GM19463 (cell line): ENCODE results near the gene TGM5.
"Not testable (repeated sequence)": the region's sequence is repeated elsewhere in the genome, so short reads cannot be mapped to it uniquely, and the experiment has no call there.

ENCODE experiments used
- ATAC-seq: cut with Tn5 transposase; IDR thresholded peaks from one replicate; pipeline ENCODE4 v1.9.1; 2021; ENCODE audit warnings: mild to moderate bottlenecking, moderate library complexity; ENCODE audit not compliant: unreplicated experiment

TGM5 gene

DNA sequence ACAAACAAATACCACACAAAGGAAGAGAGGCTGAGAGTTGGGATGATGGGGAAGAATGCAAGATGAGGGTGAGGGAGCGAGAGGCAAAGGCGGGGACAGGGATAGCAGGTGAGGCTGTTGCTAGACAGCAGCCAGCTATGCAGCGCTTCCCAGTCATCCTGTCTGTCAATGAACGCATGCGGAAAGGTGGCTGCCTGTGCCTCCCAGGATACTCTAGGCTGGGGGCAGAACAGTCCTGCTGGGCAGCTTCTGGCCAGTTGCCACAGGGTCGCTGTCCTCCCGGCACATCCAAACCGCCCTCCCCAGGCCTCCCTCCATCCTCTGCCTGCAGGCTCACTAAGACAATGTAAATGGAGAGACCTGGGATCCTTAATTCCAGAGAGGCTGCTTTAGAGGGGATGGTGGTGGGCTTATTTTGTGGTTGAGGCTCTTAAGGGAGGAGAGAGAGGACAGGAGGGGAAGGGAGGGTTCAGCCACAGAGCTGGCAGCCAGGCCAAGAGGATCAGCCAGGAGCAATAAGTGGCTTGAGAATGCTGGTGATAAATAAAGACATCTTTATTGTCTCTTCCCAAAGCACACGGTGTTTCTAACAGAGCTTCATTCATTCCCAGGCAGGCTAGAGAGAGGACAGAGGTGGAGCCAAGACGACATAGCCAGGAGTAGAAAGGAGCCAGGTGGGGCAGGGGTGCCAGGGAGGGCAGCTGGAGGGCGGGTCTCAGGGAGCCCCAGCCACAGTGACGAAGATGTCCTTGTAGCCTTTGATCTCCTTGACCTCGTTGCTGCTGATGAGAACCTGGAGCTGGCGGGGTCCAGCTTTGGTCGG is 9.2 kb upstream of the TGM5 start:
- ATAC-seq: no peak

DNA sequence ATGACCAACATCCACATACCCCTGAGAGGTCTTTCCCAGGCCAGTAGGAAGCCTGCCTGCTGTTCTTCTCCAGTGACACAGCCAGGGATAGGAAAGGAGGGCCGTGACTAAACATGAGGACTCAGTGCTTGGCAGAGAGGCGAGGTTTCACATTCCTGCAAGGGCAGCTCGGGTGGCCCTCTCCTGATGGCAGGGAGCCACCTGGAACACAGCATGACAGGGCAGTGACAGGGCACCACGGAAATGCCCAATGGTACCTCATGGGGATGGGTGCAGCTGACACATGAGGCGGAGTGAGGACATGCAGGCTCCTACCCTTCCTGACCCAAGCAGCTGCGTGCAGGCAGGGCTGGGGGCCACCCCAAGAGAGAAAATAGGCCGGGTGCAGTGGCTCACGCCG is 7.4 kb upstream of the TGM5 start:
- ATAC-seq: no peak

DNA sequence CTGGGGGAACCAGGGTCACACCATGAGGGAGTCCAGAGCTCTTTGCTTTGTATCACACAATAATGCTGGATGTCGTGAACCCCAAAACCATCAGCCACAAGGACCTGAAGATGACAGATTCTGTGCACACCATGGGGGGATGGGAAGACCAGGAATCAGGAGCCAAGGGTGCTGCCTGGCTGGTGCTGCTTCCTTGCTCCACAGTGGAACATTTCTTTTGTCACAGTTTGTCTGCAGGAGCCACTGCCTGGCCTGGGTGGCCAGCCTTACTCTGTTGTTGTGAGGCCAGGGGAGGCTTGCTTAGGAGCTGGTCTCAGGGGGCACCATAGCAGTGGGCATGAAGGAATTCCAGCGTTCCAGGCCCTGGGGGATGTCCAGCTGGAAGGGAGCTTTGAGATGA is 6.5 kb upstream of the TGM5 start:
- ATAC-seq: no peak

DNA sequence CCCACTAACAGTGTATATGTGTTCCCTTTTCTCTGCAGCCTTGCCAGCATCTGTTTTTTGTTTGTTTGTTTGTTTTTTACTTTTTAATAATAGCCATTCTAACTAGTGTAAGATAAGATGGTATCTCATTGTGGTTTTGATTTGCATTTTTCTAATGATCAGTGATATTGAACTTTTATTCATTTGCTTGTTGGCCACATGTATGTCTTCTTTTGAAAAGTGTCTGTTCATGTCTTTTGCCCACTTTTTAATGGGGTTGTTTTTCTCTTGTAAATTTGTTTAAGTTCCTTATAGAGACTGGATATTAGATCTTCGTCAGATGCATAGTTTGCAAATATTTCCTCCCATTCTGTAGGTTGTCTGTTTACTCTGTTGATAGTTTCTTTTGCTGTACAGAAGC is 5.2 kb upstream of the TGM5 start:
- not testable (repeated sequence) for ATAC-seq

DNA sequence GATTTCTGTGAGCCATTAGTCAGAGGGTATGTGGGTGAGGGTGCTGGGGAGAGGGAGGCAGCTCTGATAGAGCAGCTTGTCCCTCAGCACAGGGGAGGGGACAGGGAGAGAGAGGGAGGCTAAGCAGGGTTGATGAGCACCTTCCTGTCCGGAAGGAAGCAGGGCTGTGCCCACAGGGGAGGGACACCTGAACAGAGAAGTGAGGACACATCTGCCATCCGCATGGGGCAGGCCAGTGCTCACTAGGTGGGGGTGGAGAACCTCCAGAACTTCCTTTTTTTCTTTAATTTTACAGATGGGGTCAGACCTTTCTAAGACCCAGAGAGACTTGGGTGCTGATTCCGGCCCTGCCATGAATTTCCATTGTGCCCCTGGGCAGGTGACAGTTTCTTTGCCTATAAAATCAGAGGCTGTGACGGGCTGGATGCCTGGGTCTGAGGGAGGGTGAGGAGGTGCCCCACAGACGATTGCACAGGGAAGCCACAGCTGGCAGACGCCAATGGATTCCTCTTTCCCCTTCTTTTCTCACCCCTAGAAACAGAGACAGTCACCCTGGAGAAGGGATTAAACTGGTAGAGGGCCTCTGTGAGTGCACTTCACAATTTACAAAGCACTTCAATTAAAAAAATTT is 4.1 kb upstream of the TGM5 start:
- no peak for ATAC-seq

DNA sequence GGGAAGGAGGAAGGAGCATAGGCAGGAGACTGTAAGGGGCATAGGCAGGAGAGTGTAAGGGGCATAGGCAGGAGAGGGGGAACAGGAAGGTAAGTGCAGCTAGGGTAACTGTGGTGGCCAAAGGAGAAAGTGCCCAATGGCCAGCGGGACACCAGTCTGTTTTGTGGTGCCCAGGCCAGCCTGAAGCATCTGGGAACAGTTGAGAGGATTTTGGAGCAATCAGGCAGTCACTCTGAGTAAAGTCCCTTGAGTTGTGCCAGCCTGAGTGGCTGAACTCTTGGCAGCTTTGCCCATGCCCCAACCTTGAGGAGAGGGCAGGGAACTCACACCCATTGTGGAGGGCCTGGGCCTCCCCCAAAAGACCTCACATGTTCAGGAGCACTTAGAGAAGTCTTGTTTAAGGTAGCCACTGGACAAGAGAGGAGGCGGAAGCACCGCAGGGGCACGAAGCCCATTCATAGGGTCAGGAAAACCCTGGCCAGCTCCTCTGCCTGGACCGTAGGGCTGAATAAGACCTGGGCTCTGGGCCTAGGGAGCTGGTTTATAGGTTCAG is 3.5 kb upstream of the TGM5 start:
- no peak for ATAC-seq

DNA sequence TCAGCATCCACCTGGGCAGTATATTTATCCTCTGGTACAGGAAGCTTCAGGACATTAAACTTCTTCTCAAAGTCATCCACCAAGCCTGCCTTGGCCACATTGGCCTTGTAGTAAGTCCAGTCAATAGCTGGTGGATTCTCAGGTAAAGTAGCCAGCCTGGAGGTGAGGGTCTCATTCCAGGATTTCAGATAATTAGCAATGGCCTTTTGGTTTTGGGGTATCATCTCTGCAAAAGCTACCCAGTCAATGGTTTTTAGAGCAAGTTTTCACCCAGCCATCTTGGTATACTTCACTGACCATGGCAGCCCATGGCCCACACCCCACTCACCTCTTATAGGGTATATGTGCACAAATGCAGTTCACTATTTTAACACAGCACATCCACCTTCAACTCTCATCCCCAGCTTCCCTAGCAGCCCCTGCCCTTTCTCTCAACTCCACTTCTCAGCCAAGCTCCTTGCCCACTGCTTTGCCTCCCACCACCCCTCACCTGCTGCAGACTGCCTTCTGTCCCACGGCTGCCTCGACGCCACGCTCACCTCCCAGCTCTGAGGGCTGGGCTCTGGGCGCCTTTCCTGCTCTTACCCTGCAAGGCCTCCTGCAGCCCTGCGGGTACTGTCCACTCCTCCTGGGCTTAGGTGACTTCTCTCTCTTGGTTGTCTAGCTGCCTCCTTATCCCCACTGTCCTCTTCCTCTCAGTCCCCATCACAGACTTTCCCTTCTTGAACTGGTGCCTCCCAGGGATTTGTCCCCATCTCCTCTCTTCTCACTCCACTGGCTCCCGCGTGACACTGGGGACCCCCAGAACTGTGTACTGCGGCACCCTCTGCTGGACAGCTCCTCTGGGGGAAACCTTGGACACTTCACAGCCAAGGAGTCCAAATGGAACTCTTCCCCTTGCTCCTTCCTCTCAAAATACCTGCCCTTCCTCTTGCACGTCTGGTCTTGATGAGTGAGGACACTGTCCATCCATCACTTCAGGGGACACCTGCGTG is 1.7 kb upstream of the TGM5 start:
- no peak for ATAC-seq

DNA sequence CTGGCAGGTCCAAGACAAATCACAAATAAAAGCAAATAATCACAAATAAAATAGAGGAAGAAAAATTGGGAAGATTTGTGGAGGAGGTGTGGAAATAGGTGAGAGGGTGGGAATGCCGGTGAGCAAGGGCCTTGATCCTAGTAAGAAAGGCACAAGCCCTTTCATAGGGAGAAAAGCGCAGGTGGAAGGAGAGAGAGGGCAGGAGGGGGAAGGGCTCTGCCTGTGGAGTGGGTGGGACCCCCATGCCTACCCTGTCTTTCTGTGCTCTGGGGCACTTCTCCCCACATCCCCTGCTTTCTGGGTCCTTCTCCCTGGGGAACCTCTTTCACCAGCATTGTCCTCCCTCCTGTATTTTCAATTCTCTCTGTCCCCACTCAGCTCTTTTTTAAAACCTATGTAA is 711 bp upstream of the TGM5 start:
- ATAC-seq: no peak

DNA sequence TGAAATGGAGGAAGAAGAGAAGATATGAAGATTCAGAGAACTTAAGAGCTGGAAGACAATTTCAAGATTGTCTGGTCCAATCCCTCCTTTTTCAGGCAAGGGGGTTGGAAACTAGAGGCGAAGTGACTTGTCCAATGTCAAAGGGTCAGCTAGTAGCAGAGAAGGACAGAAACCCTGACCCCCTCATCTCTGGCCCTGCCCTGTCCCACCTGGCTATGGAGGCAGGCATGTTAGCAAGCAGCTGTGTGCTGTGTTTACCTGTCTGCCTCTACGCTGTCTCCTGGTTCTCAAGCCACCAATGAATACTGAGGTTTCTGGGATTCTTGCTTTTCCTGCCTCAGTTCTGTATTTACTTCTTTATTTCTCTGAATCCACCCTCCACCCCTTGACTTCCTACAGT is 342 bp downstream of the TGM5 start:
- ATAC-seq: no peak

DNA sequence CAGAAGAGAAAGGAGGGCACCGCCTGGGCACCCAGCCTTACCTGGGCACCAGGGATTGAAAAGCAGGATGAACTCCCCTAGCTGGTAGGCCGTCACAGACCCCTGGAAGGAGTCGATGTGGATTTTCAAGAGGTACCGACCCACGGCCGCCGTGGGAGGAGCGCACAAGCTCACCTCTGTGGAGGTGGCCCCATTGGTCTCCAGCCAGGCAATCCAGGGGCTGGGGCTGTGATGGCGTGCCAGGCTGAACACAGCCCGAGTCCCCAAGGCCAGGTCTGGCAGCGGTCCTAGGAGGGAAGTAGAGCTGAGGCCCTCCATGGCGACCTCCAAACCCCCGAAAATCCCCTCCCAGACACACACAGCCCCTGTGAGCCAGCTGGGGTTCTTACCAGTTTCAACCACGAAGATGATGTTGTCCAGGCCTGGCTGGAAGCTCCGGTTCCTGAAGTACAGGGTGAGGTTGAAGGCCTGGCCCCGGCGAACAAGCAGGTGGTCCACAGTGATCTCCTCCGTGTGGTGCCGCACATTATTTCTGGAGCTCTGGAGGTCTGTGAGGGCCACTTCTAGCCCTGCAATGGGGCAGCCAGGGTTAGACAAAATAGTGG is 6.6 kb downstream of the TGM5 start:
- ATAC-seq: no peak

DNA sequence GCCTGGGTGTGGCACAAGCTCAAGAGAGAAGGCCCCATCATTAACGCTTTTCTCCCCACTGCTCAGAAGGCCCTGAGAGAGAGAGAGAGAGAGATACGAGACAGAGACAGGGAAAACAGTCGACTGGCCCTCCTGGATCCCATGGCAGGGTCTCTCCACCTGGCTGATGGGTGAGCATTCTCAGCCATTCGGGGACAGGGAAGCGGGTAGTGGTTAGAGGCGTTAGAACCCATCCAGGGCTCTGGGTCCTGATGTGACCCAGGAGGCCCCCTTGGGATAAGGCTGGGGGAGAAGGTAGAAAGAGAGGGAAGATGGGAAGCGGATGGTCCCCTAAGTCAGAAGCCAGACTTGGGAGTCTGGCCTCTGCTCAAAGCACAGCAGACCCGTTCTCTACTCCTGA is 7.9 kb downstream of the TGM5 start:
- ATAC-seq: no peak

DNA sequence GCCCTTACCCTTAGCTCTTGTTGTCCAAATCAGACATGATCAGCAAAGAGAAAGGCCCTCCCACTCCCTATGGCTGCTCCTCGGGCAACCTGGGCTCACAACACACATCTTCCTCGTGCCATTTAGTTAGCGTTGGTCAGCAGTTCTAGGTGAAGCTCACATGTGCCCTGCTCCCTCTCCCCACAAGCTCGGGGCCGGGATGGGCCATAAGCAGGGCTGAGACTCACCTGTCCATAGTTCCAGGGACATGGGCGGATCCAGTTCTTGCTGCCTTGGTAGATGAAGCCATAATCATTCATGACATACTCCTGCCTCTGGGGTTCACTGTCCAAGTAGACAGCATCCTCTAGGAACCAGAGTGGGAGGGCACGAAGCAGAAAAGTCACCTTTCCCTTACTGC is 10.4 kb downstream of the TGM5 start:
- no peak for ATAC-seq

DNA sequence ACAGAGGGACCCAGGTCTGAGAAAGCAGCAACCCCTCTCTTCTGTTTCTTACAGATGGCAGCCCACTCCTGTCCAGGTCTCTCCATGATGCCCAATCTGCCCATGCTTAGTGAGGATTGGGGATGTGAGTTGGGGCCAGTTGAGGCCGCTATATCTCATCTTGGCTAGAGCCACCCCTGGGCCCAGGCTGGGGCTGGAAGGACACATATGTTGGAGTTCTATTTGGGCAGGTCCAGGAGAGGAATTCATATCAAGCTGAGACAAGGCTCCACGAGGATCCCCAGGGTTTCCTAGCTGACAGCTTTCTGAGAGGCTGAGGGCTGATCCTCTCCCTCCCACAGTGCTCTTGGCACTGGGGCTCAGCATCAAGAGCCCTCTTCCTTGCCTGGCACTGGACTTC is 11.4 kb downstream of the TGM5 start:
- no peak for ATAC-seq

DNA sequence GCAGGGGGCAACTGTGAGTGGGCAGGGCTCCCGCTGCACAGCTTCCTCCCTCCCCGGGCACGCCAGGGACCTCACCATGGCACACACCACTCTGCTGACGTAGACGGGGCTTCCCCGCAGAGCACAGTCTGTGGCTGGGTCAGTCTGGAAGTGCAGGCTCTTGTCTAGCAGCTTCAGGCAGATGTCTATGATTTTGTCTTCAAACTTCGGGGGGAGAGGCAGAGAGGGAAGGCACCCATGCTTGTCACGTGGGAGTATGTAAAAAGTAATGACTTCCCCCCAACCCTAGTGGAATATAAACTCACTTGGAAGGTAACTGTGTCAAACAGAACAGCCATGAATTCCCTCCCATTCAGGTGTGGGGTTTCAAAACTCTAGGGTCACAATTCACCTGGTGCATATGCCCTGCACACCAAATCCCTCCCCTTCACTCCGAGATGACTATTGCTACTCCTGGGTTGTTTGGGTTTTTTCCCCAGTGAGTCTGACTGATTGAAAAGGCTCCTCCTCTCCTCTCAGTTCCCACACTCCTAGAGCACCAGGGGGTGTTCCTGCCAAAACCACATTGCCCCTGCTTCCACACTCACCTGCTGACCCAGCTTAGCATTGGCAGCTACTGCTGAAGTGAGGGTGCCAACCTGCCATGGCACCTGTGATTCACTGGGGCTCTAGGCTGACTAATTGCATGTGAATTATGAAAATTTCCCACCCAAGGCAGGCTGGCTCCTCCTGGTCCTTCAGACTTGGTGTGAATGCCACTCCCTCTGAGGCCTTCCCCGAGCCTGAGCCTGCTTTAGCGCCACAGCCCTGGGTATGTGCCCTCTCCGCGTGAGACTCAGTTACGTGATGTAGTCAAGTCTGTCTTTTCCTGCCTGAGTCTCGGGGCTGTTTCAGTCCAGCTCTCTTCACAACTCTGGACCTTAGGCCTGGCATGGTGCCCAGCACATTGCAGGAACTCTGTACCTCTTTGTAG is 13.0 kb downstream of the TGM5 start:
- peak; percentile 51 for ATAC-seq

DNA sequence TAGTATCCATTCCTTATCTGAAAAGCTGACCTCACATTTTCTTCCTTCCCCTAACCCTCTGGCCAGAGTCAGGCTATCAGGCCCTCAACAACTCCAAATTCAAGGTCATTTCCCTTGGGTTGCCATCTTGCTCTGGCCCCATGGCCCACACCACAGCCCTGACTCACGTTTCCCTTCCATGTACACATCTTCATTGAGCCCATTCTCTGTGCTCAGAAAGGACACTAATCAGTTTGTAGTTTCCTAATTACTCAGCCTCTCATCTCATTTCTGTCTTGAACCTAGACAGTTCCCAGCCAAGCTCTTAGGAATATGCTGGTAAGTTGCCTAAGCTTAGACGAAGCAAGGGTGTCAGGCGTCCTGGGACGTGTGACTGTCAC is 14.9 kb downstream of the TGM5 start:
- ATAC-seq: no peak

DNA sequence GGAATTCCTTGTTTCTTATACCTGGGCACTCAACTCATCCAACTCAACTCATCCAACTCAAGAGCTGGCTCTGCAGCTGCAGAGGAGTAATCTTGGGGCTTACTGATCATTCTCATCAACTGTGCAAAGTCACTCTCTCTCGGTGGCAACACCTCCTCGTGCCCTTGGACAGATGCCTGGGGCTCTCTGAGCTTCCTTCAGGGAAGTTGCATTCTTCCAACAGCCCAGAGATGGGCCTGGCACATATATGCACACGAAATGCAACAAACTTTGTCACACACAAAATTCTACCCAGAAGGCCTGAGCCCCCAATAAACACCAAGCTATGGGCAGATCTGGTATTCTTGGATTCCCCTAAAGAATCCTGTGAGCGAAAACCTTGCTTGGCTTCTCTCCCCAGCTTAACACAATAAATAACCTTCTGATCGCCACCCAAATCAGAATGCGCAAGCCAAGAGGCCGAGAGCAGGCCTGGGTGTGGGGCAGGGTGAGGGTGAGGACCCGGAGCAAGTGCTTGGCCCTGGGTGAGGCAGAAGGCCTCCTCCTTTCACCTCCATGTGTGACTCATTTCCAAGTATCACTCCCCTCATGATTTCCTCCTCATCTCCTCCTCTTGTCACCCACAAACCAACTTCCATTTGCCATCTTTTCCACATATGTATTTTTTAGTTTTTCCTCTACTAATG is 15.4 kb downstream of the TGM5 start:
- ATAC-seq: no peak

DNA sequence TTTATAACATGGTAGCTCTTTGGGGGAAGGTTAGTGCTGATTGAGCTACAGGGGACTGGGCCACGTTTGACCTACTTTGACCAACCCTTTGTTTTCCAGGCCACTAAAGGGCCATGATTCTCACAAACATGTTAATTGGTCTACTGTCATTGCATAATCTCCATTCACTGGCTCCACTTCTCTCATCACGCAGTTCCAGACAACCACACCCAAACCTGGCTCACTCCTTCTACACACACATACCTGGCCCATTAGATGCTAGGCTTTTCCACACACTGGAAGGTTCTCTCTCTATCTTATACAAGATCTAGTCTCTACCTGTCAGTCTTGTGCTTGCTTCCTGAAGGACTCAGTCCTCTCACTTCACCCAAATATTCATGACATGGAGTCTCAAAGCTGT is 15.9 kb downstream of the TGM5 start:
- no peak for ATAC-seq

DNA sequence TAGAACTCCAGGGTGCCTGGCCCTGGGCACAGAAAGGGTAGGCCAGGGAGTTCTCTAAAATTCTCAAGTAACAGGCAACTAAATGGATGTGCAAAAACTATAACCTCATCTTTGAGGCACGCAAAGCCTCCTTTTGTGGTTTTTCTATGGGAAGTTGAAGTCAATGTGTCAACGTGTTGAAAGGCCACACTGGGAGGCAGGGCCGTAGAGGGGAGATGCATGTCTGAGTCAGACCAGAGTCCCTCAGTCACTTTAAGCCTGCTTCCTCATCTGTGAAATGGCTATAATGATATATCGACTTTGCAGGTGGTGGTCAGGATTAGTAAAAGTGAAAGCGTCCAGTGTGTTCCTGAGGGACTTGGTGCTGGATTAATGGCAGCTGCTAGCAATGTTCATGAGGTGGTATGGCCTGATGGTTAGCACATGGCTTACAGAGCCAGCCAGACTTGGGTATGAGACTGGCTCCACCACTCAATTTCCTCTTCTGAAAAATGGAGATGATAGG is 17.0 kb downstream of the TGM5 start:
- ATAC-seq: peak; percentile 42

DNA sequence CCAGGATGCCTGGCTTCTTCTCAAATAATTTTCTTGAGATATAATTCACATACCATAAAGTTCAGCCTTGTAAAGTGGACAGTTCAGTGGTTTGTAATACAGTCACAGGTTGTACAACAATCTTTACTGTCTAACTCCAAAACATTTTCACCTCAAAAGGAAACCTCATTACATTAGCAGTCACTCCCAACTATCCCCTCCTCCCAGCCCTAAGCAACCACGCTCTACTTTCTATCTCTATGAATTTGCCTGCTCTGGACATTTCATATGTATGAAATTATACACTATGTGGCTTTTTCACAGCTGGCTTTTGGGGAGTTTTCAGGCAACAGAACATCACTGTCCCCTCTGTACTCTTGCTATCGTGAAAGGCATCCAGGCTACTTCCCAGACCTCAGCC is 17.5 kb downstream of the TGM5 start:
- ATAC-seq: peak; percentile 3
